ENCODE measurements around the gene GABRG2. TPM values are rescaled to one million over a fixed set of nuclear protein-coding genes. Genes with fewer than 3 reads are reported as not detected.
"Not testable (repeated sequence)": the region's sequence is repeated elsewhere in the genome, so short reads cannot be mapped to it uniquely, and the experiment has no call there.

Gene GABRG2
- total and polyA plus RNA-seq, 2 experiments from 2014 or later = 0.43 TPM; not detected in 1

DNA sequence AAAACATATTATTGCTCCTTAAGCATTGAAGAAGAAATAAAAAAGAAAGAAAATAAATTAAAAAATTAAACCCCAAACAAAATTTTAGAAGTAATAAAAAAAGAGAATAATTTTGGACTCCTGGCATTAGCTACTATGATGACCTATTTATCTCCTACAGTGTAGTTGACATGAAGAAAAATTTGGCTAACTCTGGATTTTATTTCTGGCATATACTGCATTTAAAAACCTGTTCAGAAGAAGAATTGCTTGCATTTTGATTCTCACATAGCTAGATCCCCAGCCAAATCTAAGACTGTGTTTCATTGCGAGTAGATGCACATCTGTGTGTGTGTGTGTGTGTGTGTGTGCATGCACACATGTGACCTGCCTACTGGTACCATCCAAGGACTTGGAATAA is 30.1 kb upstream of the GABRG2 start:
- WGBS (ENCODE audit: low lambda C conversion rate, missing lambda C conversion rate) = 88% methylated on average over 1 of the region's 1 CpG
- no peak overlapping the region for H3K4me2 ChIP-seq
- no peaks in the 10 kb centered on the region for H3K9me3 ChIP-seq (ENCODE audit: low read depth)
- no peak overlapping the region for H3K27ac ChIP-seq
- H3K27me3 ChIP-seq = no peaks in the 10 kb centered on the region
- H3K36me3 ChIP-seq (replicated peaks; ENCODE audit: insufficient read depth, low read depth) = no peaks in the 10 kb centered on the region
- H3K79me2 ChIP-seq = no peaks in the 10 kb centered on the region
- no peak for TF ChIP-seq CTCF (IDR thresholded peaks at IDR 0.05; ENCODE audit: poor library complexity)
- no peak for TF ChIP-seq EZH2phosphoT487 (IDR thresholded peaks at IDR 0.05; ENCODE audit: low read depth, severe bottlenecking, unreplicated experiment)
- TF ChIP-seq EZH2 (IDR thresholded peaks at IDR 0.05; ENCODE audit: borderline replicate concordance) = no peak
- H4K20me1 ChIP-seq (ENCODE audit: insufficient read depth, poor library complexity, severe bottlenecking) = no peaks in the 10 kb centered on the region
- no peaks in the 10 kb centered on the region for H3K9me2 ChIP-seq (replicated peaks; ENCODE audit: insufficient read depth)
- no peaks in the 10 kb centered on the region for H3K4me1 ChIP-seq (ENCODE audit: insufficient read depth)
- no peak overlapping the region for H3K4me3 ChIP-seq
- H2AFZ ChIP-seq = no peak overlapping the region
- no peak for DNase-seq (ENCODE audit: low spot score)

GRCh38 chr5:162047279-162047678 is 20.3 kb upstream of the GABRG2 start:
- Histone ChIP-seq H3K4me1 (ENCODE audit: insufficient read depth) (no peaks in the 10 kb centered on the region), H3K9me3 (ENCODE audit: low read depth) (no peaks in the 10 kb centered on the region), H3K4me3 (no peak overlapping the region), H3K4me2 (no peak overlapping the region), H4K20me1 (ENCODE audit: insufficient read depth, poor library complexity, severe bottlenecking) (no peaks in the 10 kb centered on the region), H3K27ac (no peak overlapping the region), H2AFZ (no peak overlapping the region), H3K27me3 (no peaks in the 10 kb centered on the region), H3K36me3 (replicated peaks; ENCODE audit: insufficient read depth, low read depth) (no peaks in the 10 kb centered on the region), H3K9me2 (replicated peaks; ENCODE audit: insufficient read depth) (no peaks in the 10 kb centered on the region), H3K79me2 (no peaks in the 10 kb centered on the region)
- WGBS (ENCODE audit: low lambda C conversion rate, missing lambda C conversion rate) = 39% methylated on average over 1 of the region's 1 CpG
- TF ChIP-seq EZH2 (IDR thresholded peaks at IDR 0.05; ENCODE audit: borderline replicate concordance) (no peak), EZH2phosphoT487 (IDR thresholded peaks at IDR 0.05; ENCODE audit: low read depth, severe bottlenecking, unreplicated experiment) (no peak), CTCF (IDR thresholded peaks at IDR 0.05; ENCODE audit: poor library complexity) (no peak)
- DNase-seq (ENCODE audit: low spot score) = no peak

DNA sequence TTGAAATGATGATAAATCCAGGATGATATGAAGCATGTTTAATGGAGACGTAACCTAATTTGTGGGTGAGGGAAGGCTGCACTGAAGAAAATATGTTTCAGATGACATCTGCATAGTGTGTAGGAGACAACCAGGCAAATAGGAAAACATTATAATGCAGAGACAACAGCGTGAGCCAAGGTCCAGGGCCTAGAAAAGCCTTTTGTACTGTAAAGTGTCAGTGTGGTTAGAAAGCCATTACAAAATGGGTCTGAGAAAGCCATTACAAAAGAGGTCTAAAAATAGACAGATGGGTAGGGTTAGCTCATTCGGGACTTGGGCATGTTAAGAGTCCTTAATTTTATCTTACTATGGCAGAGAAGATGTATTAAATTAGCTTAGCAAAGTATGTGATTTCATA is 14.9 kb upstream of the GABRG2 start:
- no peak overlapping the region for H3K27ac ChIP-seq
- DNase-seq (ENCODE audit: low spot score) = no peak
- H3K9me2 ChIP-seq (replicated peaks; ENCODE audit: insufficient read depth) = no peaks in the 10 kb centered on the region
- no peak overlapping the region for H2AFZ ChIP-seq
- no peaks in the 10 kb centered on the region for H4K20me1 ChIP-seq (ENCODE audit: insufficient read depth, poor library complexity, severe bottlenecking)
- TF ChIP-seq CTCF (IDR thresholded peaks at IDR 0.05; ENCODE audit: poor library complexity) = no peak
- no peak for TF ChIP-seq EZH2phosphoT487 (IDR thresholded peaks at IDR 0.05; ENCODE audit: low read depth, severe bottlenecking, unreplicated experiment)
- no peak for TF ChIP-seq EZH2 (IDR thresholded peaks at IDR 0.05; ENCODE audit: borderline replicate concordance)
- H3K79me2 ChIP-seq = no peaks in the 10 kb centered on the region
- no peak overlapping the region for H3K4me2 ChIP-seq
- no peak overlapping the region for H3K4me3 ChIP-seq
- no peaks in the 10 kb centered on the region for H3K9me3 ChIP-seq (ENCODE audit: low read depth)
- WGBS (ENCODE audit: low lambda C conversion rate, missing lambda C conversion rate) = 70% methylated on average over 3 of the region's 3 CpGs
- H3K36me3 ChIP-seq (replicated peaks; ENCODE audit: insufficient read depth, low read depth) = no peaks in the 10 kb centered on the region
- no peaks in the 10 kb centered on the region for H3K27me3 ChIP-seq
- no peaks in the 10 kb centered on the region for H3K4me1 ChIP-seq (ENCODE audit: insufficient read depth)

GRCh38 chr5:162055095-162055494 is 12.5 kb upstream of the GABRG2 start:
- H4K20me1 ChIP-seq (ENCODE audit: insufficient read depth, poor library complexity, severe bottlenecking); H3K4me1 ChIP-seq (ENCODE audit: insufficient read depth); H3K9me3 ChIP-seq (ENCODE audit: low read depth): not testable (repeated sequence)

More at GRCh38 chr5:162055095-162055494, 12.5 kb upstream of the GABRG2 start:
- H3K27ac ChIP-seq; H3K27me3 ChIP-seq; H3K79me2 ChIP-seq; DNase-seq (ENCODE audit: low spot score); H3K4me2 ChIP-seq; H3K9me2 ChIP-seq (replicated peaks; ENCODE audit: insufficient read depth); H2AFZ ChIP-seq; H3K36me3 ChIP-seq (replicated peaks; ENCODE audit: insufficient read depth, low read depth); H3K4me3 ChIP-seq: not testable (repeated sequence)
- WGBS (ENCODE audit: low lambda C conversion rate, missing lambda C conversion rate) = 85% methylated on average over 4 of the region's 4 CpGs

Data from hepatocyte (in vitro differentiated cells).